HepG2 (cell line): Measurements from ENCODE around the gene NME9. TPM values are rescaled to one million over a fixed set of nuclear protein-coding genes. Genes with fewer than 3 reads are reported as not detected.

Source experiments
- HDAC1 ChIP-seq: sonication (generic); formaldehyde crosslinking; IDR thresholded peaks from 2 replicates; pipeline ENCODE4 v1.5.1; 2020; ENCODE audit warnings: mild to moderate bottlenecking, missing genetic modification reagents
- HNRNPUL1 ChIP-seq: fragments of 200-400 bp; formaldehyde crosslinking; IDR thresholded peaks from 2 replicates; pipeline ENCODE4 v1.6.1; 2017; ENCODE audit warnings: low read depth, mild to moderate bottlenecking, low read length, moderate library complexity
- JUNB ChIP-seq: sonication (generic); formaldehyde crosslinking; IDR thresholded peaks from 2 replicates; pipeline ENCODE4 v1.8.0; 2022; ENCODE audit warnings: missing genetic modification reagents, mild to moderate bottlenecking, borderline replicate concordance
- MXD4 ChIP-seq: IDR thresholded peaks from 2 replicates; pipeline ENCODE4 v1.6.1; 2016; ENCODE audit warnings: mild to moderate bottlenecking, missing biosample characterization, missing genetic modification reagents
- NFE2L1 ChIP-seq: sonication (generic); formaldehyde crosslinking; IDR thresholded peaks from 2 replicates; pipeline ENCODE4 v1.4.0; 2020; ENCODE audit warnings: missing genetic modification reagents, mild to moderate bottlenecking, borderline replicate concordance
- POGZ ChIP-seq: sonication (generic); formaldehyde crosslinking; IDR thresholded peaks from 2 replicates; pipeline ENCODE4 v1.4.0; 2020; ENCODE audit warnings: mild to moderate bottlenecking, missing genetic modification reagents
- RBM39 ChIP-seq: fragments of 200-400 bp; formaldehyde crosslinking; IDR thresholded peaks from one replicate; pipeline ENCODE4 v1.6.1; 2018; ENCODE audit warnings: antibody characterized with exemption, mild to moderate bottlenecking, low read depth, low read length; ENCODE audit not compliant: poor library complexity, severe bottlenecking
- SCMH1 ChIP-seq: sonication (generic); formaldehyde crosslinking; IDR thresholded peaks from 2 replicates; pipeline ENCODE4 v1.9.0; 2021; ENCODE audit warnings: missing genetic modification reagents, mild to moderate bottlenecking, borderline replicate concordance
- SMAD9 ChIP-seq: sonication (generic); formaldehyde crosslinking; IDR thresholded peaks from 2 replicates; pipeline ENCODE4 v1.5.1; 2020; ENCODE audit warnings: mild to moderate bottlenecking, missing genetic modification reagents
- SOX5 ChIP-seq: IDR thresholded peaks from 2 replicates; pipeline ENCODE4 v1.6.1; 2016; ENCODE audit warnings: borderline replicate concordance
- SOX6 ChIP-seq, 2 experiments: fragments of 450-650 bp in 1 of 2; sonication (generic) in 1 of 2; formaldehyde crosslinking in 1 of 2; IDR thresholded peaks; 2 replicates each; pipeline versions ENCODE4 v1.4.0 to v1.6.1; 2017 to 2020; ENCODE audit warnings: antibody characterized with exemption in 1 of 2, mild to moderate bottlenecking in 1 of 2, missing genetic modification reagents in 1 of 2
- ZFY ChIP-seq: sonication (generic); formaldehyde crosslinking; IDR thresholded peaks from 2 replicates; pipeline ENCODE4 v1.4.0; 2020; ENCODE audit warnings: missing genetic modification reagents
- ZNF883 ChIP-seq: sonication (generic); formaldehyde crosslinking; IDR thresholded peaks from 2 replicates; pipeline ENCODE4 v1.5.1; 2020; ENCODE audit warnings: mild to moderate bottlenecking, missing genetic modification reagents; ENCODE audit errors: not compliant biosample characterization
- polyA plus RNA-seq, 8 experiments: library from polyadenylated mRNA; depleted of rRNA in 3 of 8; stranded (reverse) in 7 of 8; unstranded in 1 of 8; fragments of >200 nt; fragmentation: Illumina TruSeq in 4 of 8; extraction: Trizol in 4 of 8; gene quantifications; 2 replicates each; pipeline versions ENCODE4 v1.2.1 to v1.2.3, GENCODE V29; 2011 to 2016; ENCODE audit warnings: low read depth in 4 of 8, missing spikeins in 1 of 8, mixed read lengths in 1 of 8; ENCODE audit not compliant: insufficient read depth in 1 of 8
- total RNA-seq, 5 experiments: library from RNA; depleted of rRNA; stranded (reverse); fragments of >200 nt; fragmentation: Illumina TruSeq; extraction: Trizol; gene quantifications; 2 replicates each; pipeline ENCODE4 v1.2.3, GENCODE V29; 2016; ENCODE audit warnings: low read depth in 1 of 5
- TF ChIP-seq, protein P1 (sequence below), 2 experiments: sonication (generic) in 1 of 2; formaldehyde crosslinking in 1 of 2; IDR thresholded peaks; 2 replicates each; pipeline versions ENCODE4 v1.6.1 to v1.9.0; 2014 to 2022; ENCODE audit warnings: antibody characterized with exemption in 1 of 2, borderline replicate concordance in 1 of 2, inconsistent platforms in 1 of 2, low read depth in 1 of 2, missing genetic modification reagents in 1 of 2
- TF ChIP-seq, protein P2 (sequence below): IDR thresholded peaks from 2 replicates; pipeline ENCODE4 v1.6.1; 2016; ENCODE audit warnings: missing biosample characterization, missing genetic modification reagents, low read depth
- TF ChIP-seq, protein P3 (sequence below): sonication (generic); formaldehyde crosslinking; IDR thresholded peaks from 2 replicates; pipeline ENCODE4 v1.5.1; 2020; ENCODE audit warnings: mild to moderate bottlenecking, moderate library complexity, missing genetic modification reagents

Gene NME9
- total and polyA plus RNA-seq, 2 of the 13 experiments (the other 11 are each of a cell fraction or from before 2014, with no cell fraction given), result not detected

DNA sequence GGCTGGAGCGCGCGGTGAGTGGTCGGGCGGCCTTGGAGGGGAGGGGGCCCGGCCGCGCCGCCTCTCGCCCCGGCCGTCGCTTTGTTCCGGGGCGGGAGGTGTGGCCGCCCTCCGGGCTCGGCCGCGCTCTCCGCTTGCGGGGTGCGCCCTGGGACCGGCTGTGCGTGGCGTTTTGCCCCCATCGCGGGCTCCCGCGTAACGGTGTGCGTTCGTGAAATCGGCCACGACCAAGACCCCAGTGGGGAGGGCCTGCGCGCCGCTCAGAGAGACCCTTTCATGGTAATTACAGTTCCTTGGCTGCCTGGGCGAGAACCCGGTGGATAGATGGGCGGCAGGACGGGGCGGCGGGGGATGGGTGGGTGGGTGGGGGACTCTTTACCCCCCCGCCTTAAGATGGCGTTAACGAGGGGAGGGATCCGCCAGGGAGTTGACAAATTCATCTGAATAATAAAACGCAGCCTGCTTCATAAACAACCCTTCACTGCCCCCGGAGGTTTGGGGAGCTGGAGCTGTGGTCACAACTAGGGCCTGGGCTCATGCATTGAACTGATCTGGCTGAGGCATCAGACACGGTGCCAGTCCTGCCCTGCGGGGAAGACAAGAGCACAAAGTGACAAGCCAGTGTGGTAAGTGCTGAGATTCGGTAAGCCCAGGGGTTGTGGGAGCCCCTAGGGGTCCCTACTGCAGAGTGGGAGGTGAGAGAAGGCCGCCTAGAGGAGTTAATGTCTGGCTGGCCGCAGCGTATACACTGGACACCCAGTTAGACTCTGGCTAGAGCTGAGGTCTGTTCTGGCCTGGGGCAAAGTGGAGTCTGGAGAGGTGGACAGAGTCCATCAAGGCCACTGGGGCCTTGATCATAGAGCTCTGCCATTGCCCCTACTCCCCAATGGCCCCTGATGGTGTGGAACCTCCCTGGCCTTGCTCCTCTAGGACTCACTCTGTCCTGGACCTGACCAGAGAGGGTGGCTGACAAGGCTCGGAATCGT is 19.4 kb upstream of the NME9 start (continued):
- TF ChIP-seq SCMH1 (CRISPR knock-in tag) (no peak), POGZ (CRISPR knock-in tag) (0 out of 2 replicates have a peak, but pooled peaks have one; percentile 13), MXD4 (no peak), SOX5 (CRISPR knock-in tag) (0 out of 2 replicates have a peak, but pooled peaks have one; percentile 0), HDAC1 (CRISPR knock-in tag) (peak; percentile 40; the same call in 1 of the 2 replicates), HNRNPUL1 (no peak), NFE2L1 (CRISPR knock-in tag) (no peak), RBM39 (peak; percentile 12), JUNB (CRISPR knock-in tag) (no peak), ZFY (CRISPR knock-in tag) (peak; percentile 42), SOX6 (IDR thresholded peaks at IDR 0.05) (no peak), SOX6 (CRISPR knock-in tag; IDR thresholded peaks at IDR 0.05) (0 out of 2 replicates have a peak, but pooled peaks have one; percentile 21), ZNF883 (CRISPR knock-in tag) (peak; percentile 44), SMAD9 (CRISPR knock-in tag) (no peak)
- TF ChIP-seq, protein P1, sequence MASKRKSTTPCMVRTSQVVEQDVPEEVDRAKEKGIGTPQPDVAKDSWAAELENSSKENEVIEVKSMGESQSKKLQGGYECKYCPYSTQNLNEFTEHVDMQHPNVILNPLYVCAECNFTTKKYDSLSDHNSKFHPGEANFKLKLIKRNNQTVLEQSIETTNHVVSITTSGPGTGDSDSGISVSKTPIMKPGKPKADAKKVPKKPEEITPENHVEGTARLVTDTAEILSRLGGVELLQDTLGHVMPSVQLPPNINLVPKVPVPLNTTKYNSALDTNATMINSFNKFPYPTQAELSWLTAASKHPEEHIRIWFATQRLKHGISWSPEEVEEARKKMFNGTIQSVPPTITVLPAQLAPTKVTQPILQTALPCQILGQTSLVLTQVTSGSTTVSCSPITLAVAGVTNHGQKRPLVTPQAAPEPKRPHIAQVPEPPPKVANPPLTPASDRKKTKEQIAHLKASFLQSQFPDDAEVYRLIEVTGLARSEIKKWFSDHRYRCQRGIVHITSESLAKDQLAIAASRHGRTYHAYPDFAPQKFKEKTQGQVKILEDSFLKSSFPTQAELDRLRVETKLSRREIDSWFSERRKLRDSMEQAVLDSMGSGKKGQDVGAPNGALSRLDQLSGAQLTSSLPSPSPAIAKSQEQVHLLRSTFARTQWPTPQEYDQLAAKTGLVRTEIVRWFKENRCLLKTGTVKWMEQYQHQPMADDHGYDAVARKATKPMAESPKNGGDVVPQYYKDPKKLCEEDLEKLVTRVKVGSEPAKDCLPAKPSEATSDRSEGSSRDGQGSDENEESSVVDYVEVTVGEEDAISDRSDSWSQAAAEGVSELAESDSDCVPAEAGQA (IDR thresholded peaks at IDR 0.05; ENCODE audit: low read depth), result no peak
- TF ChIP-seq, protein P1 (CRISPR knock-in tag; IDR thresholded peaks at IDR 0.05; ENCODE audit: borderline replicate concordance), result 0 out of 2 replicates have a peak, but pooled peaks have one; percentile 4
- TF ChIP-seq, protein P2, sequence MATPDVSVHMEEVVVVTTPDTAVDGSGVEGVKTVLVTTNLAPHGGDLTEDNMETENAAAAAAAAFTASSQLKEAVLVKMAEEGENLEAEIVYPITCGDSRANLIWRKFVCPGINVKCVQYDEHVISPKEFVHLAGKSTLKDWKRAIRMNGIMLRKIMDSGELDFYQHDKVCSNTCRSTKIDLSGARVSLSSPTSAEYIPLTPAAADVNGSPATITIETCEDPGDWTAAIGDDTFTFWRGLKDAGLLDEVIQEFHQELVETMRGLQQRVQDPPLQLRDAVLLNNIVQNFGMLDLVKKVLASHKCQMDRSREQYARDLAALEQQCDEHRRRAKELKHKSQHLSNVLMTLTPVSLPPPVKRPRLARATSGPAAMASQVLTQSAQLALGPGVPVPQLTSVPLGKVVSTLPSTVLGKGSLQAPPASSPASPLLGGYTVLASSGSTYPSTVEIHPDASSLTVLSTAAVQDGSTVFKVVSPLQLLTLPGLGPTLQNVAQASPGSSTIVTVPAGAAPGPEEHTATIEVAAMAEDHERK (CRISPR knock-in tag), result no peak
- TF ChIP-seq, protein P3, sequence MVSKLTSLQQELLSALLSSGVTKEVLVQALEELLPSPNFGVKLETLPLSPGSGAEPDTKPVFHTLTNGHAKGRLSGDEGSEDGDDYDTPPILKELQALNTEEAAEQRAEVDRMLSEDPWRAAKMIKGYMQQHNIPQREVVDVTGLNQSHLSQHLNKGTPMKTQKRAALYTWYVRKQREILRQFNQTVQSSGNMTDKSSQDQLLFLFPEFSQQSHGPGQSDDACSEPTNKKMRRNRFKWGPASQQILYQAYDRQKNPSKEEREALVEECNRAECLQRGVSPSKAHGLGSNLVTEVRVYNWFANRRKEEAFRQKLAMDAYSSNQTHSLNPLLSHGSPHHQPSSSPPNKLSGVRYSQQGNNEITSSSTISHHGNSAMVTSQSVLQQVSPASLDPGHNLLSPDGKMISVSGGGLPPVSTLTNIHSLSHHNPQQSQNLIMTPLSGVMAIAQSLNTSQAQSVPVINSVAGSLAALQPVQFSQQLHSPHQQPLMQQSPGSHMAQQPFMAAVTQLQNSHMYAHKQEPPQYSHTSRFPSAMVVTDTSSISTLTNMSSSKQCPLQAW (CRISPR knock-in tag), result peak; percentile 16; the same call in 1 of the 2 replicates
